ENCODE measurements around the gene RTN4. TPM values are rescaled to one million over a fixed set of nuclear protein-coding genes. Genes with fewer than 3 reads are reported as not detected.
"Not testable (repeated sequence)": the region's sequence is repeated elsewhere in the genome, so short reads cannot be mapped to it uniquely, and the experiment has no call there.

The RTN4 gene
- total and polyA plus RNA-seq, 2 experiments from 2014 or later = 186 to 223 TPM

- Histone ChIP-seq H3K27me3 (no peaks in the 10 kb centered on the region), H3K9me3 (ENCODE audit: low read depth) (no peaks in the 10 kb centered on the region), H3K27ac (no peak overlapping the region), H3K36me3 (no peaks in the 10 kb centered on the region), H3K4me1 (ENCODE audit: low read depth) (no peaks in the 10 kb centered on the region), H3K4me3 (no peak overlapping the region)
- TF ChIP-seq CTCF (IDR thresholded peaks at IDR 0.05; ENCODE audit: low read depth, low read length) = no peak
- DNase-seq (ENCODE audit: low read depth in 1 of 2, low spot score in 1 of 2) = no peak
Observed at GRCh38 chr2:55080204-55080738, 30.0 kb upstream of the RTN4 start.

- no peaks in the 10 kb centered on the region for H3K36me3 ChIP-seq
- no peak for TF ChIP-seq CTCF (IDR thresholded peaks at IDR 0.05; ENCODE audit: low read depth, low read length)
- H3K4me3 ChIP-seq = no peak overlapping the region
- no peaks in the 10 kb centered on the region for H3K4me1 ChIP-seq (ENCODE audit: low read depth)
- no peaks in the 10 kb centered on the region for H3K9me3 ChIP-seq (ENCODE audit: low read depth)
- H3K27ac ChIP-seq = no peak overlapping the region
- DNase-seq (ENCODE audit: low read depth in 1 of 2, low spot score in 1 of 2) = no peak
- no peaks in the 10 kb centered on the region for H3K27me3 ChIP-seq
Observed at GRCh38 chr2:55078956-55079355, 28.7 kb upstream of the RTN4 start.

- Histone ChIP-seq H3K4me1 (ENCODE audit: low read depth) (no peaks in the 10 kb centered on the region), H3K27ac (no peak overlapping the region), H3K27me3 (no peaks in the 10 kb centered on the region), H3K9me3 (ENCODE audit: low read depth) (no peaks in the 10 kb centered on the region), H3K4me3 (no peak overlapping the region), H3K36me3 (no peaks in the 10 kb centered on the region)
- no peak for DNase-seq (ENCODE audit: low read depth in 1 of 2, low spot score in 1 of 2)
- no peak for TF ChIP-seq CTCF (IDR thresholded peaks at IDR 0.05; ENCODE audit: low read depth, low read length)
Observed at GRCh38 chr2:55076721-55077120, 26.5 kb upstream of the RTN4 start.

- not testable (repeated sequence) for H3K36me3 ChIP-seq; H3K27me3 ChIP-seq; H3K4me3 ChIP-seq; H3K4me1 ChIP-seq (ENCODE audit: low read depth); H3K27ac ChIP-seq; H3K9me3 ChIP-seq (ENCODE audit: low read depth); DNase-seq (ENCODE audit: low read depth in 1 of 2, low spot score in 1 of 2)
Observed at GRCh38 chr2:55076019-55076418, 25.8 kb upstream of the RTN4 start.

- H3K27ac ChIP-seq = no peak overlapping the region
- no peak for TF ChIP-seq CTCF (IDR thresholded peaks at IDR 0.05; ENCODE audit: low read depth, low read length)
- no peaks in the 10 kb centered on the region for H3K27me3 ChIP-seq
- H3K9me3 ChIP-seq (ENCODE audit: low read depth) = no peaks in the 10 kb centered on the region
- H3K4me3 ChIP-seq = no peak overlapping the region
- peaks cover 10% of the 10 kb centered on the region for H3K4me1 ChIP-seq (ENCODE audit: low read depth)
- H3K36me3 ChIP-seq = no peaks in the 10 kb centered on the region
- DNase-seq (ENCODE audit: low read depth in 1 of 2, low spot score in 1 of 2) = peak in 1 of 2 donors; percentile 49
Observed at GRCh38 chr2:55073000-55073983, 23.0 kb upstream of the RTN4 start.

- Histone ChIP-seq H3K4me1 (ENCODE audit: low read depth) (peaks cover 2% of the 10 kb centered on the region), H3K27me3 (no peaks in the 10 kb centered on the region), H3K9me3 (ENCODE audit: low read depth) (no peaks in the 10 kb centered on the region), H3K36me3 (no peaks in the 10 kb centered on the region), H3K4me3 (no peak overlapping the region), H3K27ac (no peak overlapping the region)
- DNase-seq (ENCODE audit: low read depth in 1 of 2, low spot score in 1 of 2) = no peak
- no peak for TF ChIP-seq CTCF (IDR thresholded peaks at IDR 0.05; ENCODE audit: low read depth, low read length)
Observed at GRCh38 chr2:55063713-55064323, 13.6 kb upstream of the RTN4 start.

Data from cardiac muscle cell (in vitro differentiated cells and primary cell).